Measurements from ENCODE around the gene DYNC2H1. TPM values are rescaled to one million over a fixed set of nuclear protein-coding genes. Genes with fewer than 3 reads are reported as not detected.

The DYNC2H1 gene
- total RNA-seq, 1 donor from 2014 or later = 17.2 TPM

GRCh38 chr11:103091801-103092524 lies 17.3 kb upstream of the DYNC2H1 start, which contains the start of gene DCUN1D5:
Gene DCUN1D5, minus strand, starts transcription at chr11:103092160. Its CDS starts 288 bp downstream, at chr11:103091872.
- TF ChIP-seq EZH2 (IDR thresholded peaks at IDR 0.05; ENCODE audit: insufficient read depth, low read length) = no peak
- TF ChIP-seq, protein P1, sequence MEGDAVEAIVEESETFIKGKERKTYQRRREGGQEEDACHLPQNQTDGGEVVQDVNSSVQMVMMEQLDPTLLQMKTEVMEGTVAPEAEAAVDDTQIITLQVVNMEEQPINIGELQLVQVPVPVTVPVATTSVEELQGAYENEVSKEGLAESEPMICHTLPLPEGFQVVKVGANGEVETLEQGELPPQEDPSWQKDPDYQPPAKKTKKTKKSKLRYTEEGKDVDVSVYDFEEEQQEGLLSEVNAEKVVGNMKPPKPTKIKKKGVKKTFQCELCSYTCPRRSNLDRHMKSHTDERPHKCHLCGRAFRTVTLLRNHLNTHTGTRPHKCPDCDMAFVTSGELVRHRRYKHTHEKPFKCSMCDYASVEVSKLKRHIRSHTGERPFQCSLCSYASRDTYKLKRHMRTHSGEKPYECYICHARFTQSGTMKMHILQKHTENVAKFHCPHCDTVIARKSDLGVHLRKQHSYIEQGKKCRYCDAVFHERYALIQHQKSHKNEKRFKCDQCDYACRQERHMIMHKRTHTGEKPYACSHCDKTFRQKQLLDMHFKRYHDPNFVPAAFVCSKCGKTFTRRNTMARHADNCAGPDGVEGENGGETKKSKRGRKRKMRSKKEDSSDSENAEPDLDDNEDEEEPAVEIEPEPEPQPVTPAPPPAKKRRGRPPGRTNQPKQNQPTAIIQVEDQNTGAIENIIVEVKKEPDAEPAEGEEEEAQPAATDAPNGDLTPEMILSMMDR (IDR thresholded peaks at IDR 0.05; ENCODE audit: insufficient read depth, low read depth, low read length) = no peak
- Mint-ChIP-seq H3K27ac (ENCODE audit: unreplicated experiment) (peak within 1 kb of the TSS; percentile 96), H3K27me3 (ENCODE audit: low read depth, unreplicated experiment) (peaks cover 3% of the 10 kb centered on the region), H3K36me3 (ENCODE audit: low read depth, unreplicated experiment) (no peaks in the 10 kb centered on the region), H3K4me1 (ENCODE audit: low read depth, unreplicated experiment) (peaks cover 7% of the 10 kb centered on the region), H3K4me3 (ENCODE audit: unreplicated experiment) (peak within 1 kb of the TSS; percentile 98), H3K9me3 (ENCODE audit: unreplicated experiment) (no peaks in the 10 kb centered on the region)
- Histone ChIP-seq H3K9ac (ENCODE audit: low read length) (peak within 1 kb of the TSS; percentile 97), H3K27ac (ENCODE audit: low read depth, low read length) (peak within 1 kb of the TSS; percentile 91), H3K36me3 (ENCODE audit: insufficient read depth, low read length) (peaks cover 3% of the 10 kb centered on the region), H3K79me2 (ENCODE audit: insufficient read depth, low read length) (peaks cover 49% of the 10 kb centered on the region), H4K20me1 (ENCODE audit: insufficient read depth, low read length) (peaks cover 14% of the 10 kb centered on the region), H3K4me2 (ENCODE audit: low read length) (peak within 1 kb of the TSS; percentile 96), H3K9me3 (ENCODE audit: insufficient read depth, low read depth, low read length) (no peaks in the 10 kb centered on the region), H3K4me3 (ENCODE audit: insufficient read depth, low read depth, low read length) (peak within 1 kb of the TSS; percentile 78), H2AFZ (ENCODE audit: low read depth, low read length) (peak within 1 kb of the TSS; percentile 88), H3K27me3 (ENCODE audit: insufficient read depth, low read length) (peaks cover 6% of the 10 kb centered on the region), H3K4me1 (ENCODE audit: insufficient read depth, low read length) (peaks cover 16% of the 10 kb centered on the region)
- peak; percentile 96 for FAIRE-seq
- DNase-seq (ENCODE audit: low read depth) = peak; percentile 94

DNA sequence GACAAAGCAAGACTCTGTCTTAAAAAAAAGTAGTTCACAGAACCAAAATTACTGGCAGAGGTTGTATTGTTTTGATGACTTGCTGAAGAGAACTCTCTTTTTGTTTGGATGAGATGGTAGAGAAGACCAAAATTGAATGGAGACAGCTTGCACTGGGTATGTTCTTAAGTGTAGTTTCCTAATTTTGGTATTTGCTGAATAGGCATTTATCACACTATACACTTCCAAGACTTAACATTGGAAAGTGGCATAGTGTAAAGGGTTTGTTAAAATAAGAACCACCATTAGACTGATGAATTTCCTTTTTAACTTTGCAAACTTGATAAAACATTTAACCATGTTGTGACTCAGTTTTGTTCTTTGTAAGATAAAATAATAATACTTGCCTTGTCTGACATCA lies 11.9 kb upstream of the DYNC2H1 start:
- no peaks in the 10 kb centered on the region for H4K20me1 ChIP-seq (ENCODE audit: insufficient read depth, low read length)
- peaks cover 13% of the 10 kb centered on the region for H3K27me3 ChIP-seq (ENCODE audit: insufficient read depth, low read length)
- no peaks in the 10 kb centered on the region for H3K36me3 Mint-ChIP-seq (ENCODE audit: low read depth, unreplicated experiment)
- no peak overlapping the region for H3K4me2 ChIP-seq (ENCODE audit: low read length)
- no peak overlapping the region for H3K4me3 Mint-ChIP-seq (ENCODE audit: unreplicated experiment)
- no peaks in the 10 kb centered on the region for H3K79me2 ChIP-seq (ENCODE audit: insufficient read depth, low read length)
- H3K27me3 Mint-ChIP-seq (ENCODE audit: low read depth, unreplicated experiment) = peaks cover 3% of the 10 kb centered on the region
- no peaks in the 10 kb centered on the region for H3K36me3 ChIP-seq (ENCODE audit: insufficient read depth, low read length)
- no peaks in the 10 kb centered on the region for H3K9me3 ChIP-seq (ENCODE audit: insufficient read depth, low read depth, low read length)
- H3K4me1 Mint-ChIP-seq (ENCODE audit: low read depth, unreplicated experiment) = no peaks in the 10 kb centered on the region
- no peak for DNase-seq (ENCODE audit: low read depth)
- H3K4me1 ChIP-seq (ENCODE audit: insufficient read depth, low read length) = peaks cover 4% of the 10 kb centered on the region
- H2AFZ ChIP-seq (ENCODE audit: low read depth, low read length) = no peak overlapping the region
- H3K9ac ChIP-seq (ENCODE audit: low read length) = no peak overlapping the region
- H3K27ac ChIP-seq (ENCODE audit: low read depth, low read length) = no peak overlapping the region
- no peak for FAIRE-seq
- H3K9me3 Mint-ChIP-seq (ENCODE audit: unreplicated experiment) = no peaks in the 10 kb centered on the region
- no peak overlapping the region for H3K4me3 ChIP-seq (ENCODE audit: insufficient read depth, low read depth, low read length)
- TF ChIP-seq EZH2 (IDR thresholded peaks at IDR 0.05; ENCODE audit: insufficient read depth, low read length) = no peak
- TF ChIP-seq, protein P1 (IDR thresholded peaks at IDR 0.05; ENCODE audit: insufficient read depth, low read depth, low read length) = no peak
- no peak overlapping the region for H3K27ac Mint-ChIP-seq (ENCODE audit: unreplicated experiment)
